A673 (cell line): ENCODE results near the gene SPRED2. TPM values are rescaled to one million over a fixed set of nuclear protein-coding genes. Genes with fewer than 3 reads are reported as not detected.

Experiments
- BruUV-seq: library from RNA; stranded (reverse); fragments of 400-500 nt; replicated peaks from 2 replicates; lab custom pipeline; 2021; lab: Mats Ljungman, UMichigan
- CTCF ChIA-PET: fragments of 300-600 bp; sonication (Branson Sonifier 250); formaldehyde crosslinking; loops from one replicate; lab custom pipeline; 2022; ENCODE audit warnings: antibody characterized with exemption; lab: Charles Lee
- POLR2A ChIA-PET: fragments of 300-600 bp; sonication (Branson Sonifier 250); formaldehyde crosslinking; loops from one replicate; lab custom pipeline; 2022; ENCODE audit warnings: antibody characterized with exemption; ENCODE audit not compliant: low non-redundant PET; lab: Charles Lee
- DNase-seq: peaks from one replicate; pipeline ENCODE4 v3.0.0-alpha.2; 2015; ENCODE audit warnings: low spot score
- H3K27ac ChIP-seq: fragments of 200-600 bp; sonication (generic); 2 replicates; pipeline ENCODE4 v1.5.1; 2016; ENCODE audit warnings: mixed run types, low read depth, mild to moderate bottlenecking, mixed read lengths, antibody characterized with exemption, low read length; ENCODE audit not compliant: poor library complexity, severe bottlenecking
- H3K27me3 ChIP-seq: fragments of 200-600 bp; sonication (generic); replicated peaks from 2 replicates; pipeline ENCODE4 v1.6.1; 2017; ENCODE audit warnings: mixed run types, low read depth, mild to moderate bottlenecking, mixed read lengths, antibody characterized with exemption, low read length; ENCODE audit not compliant: insufficient read depth, poor library complexity
- H3K36me3 ChIP-seq: fragments of 200-600 bp; sonication (generic); 2 replicates; pipeline ENCODE4 v1.6.1; 2016; ENCODE audit warnings: mixed run types, mild to moderate bottlenecking, mixed read lengths, antibody characterized with exemption, low read length; ENCODE audit not compliant: insufficient read depth, poor library complexity, severe bottlenecking
- H3K4me1 ChIP-seq: fragments of 200-600 bp; sonication (generic); 2 replicates; pipeline ENCODE4 v1.6.1; 2017; ENCODE audit warnings: mixed run types, mild to moderate bottlenecking, mixed read lengths, antibody characterized with exemption, low read length; ENCODE audit not compliant: insufficient read depth, poor library complexity, severe bottlenecking
- H3K4me3 ChIP-seq: fragments of 200-600 bp; sonication (generic); 2 replicates; pipeline ENCODE4 v1.5.1; 2016; ENCODE audit warnings: low read depth, mixed run types, mild to moderate bottlenecking, mixed read lengths, low read length; ENCODE audit not compliant: poor library complexity, severe bottlenecking
- H3K9me3 ChIP-seq: fragments of 200-600 bp; sonication (generic); 2 replicates; pipeline ENCODE4 v1.6.1; 2016; ENCODE audit warnings: mixed run types, low read depth, mild to moderate bottlenecking, mixed read lengths, antibody characterized with exemption, low read length; ENCODE audit not compliant: poor library complexity, severe bottlenecking
- CTCF ChIP-seq: fragments of 300-800, 200-600 bp; sonication (generic); conservative IDR thresholded peaks from 2 replicates; pipeline ENCODE4 v1.5.1; 2017; ENCODE audit warnings: low read depth, mild to moderate bottlenecking, antibody characterized with exemption, low read length, moderate library complexity, mixed read lengths
- EZH2 ChIP-seq: fragments of 200-600 bp; sonication (generic); IDR thresholded peaks from 2 replicates; pipeline ENCODE4 v1.6.1; 2017; ENCODE audit warnings: borderline replicate concordance, low read depth, mild to moderate bottlenecking, mixed read lengths, antibody characterized with exemption, low read length; ENCODE audit not compliant: poor library complexity, severe bottlenecking
- intact Hi-C: fragments of 100-400 bp; cut with micrococcal nuclease; formaldehyde crosslinking; loops from one replicate; pipeline ENCODE4 v1.10.0; 2022; ENCODE audit not compliant: unreplicated experiment
- total RNA-seq: library from RNA; stranded (reverse); gene quantifications from 2 replicates; pipeline ENCODE4 v1.2.3, GENCODE V29; 2021

SPRED2 gene
- total RNA-seq, 1 experiment from 2014 or later = 79.4 TPM

DNA sequence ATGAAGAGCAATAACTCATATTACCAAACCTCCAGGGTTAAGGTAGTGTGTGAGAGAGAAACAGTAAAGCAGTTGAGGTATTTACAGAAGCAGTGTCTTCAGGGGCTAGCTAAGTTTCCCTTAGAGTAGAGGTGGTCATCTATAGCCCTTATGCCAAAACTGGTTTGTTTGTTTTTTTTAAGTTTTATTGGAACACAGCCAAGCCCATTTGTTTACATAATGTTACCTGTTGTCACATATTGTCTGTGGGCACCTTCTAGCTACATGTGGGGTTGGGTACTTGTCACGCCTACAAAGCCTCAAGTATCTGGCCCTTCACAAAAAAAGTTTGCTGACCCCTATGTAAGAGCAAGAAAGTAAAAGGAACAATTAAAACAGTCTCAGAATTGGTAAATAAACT is 165.4 kb downstream of the SPRED2 start:
- no TSS peak for BruUV-seq
- intact Hi-C loops = loop anchor here (10.0 kb wide), 1 partner anchor 198 kb away; no protein-coding TSS in a partner anchor
- H3K4me1 ChIP-seq = peaks cover 27% of the 10 kb centered on the region
- TF ChIP-seq EZH2 (no peak), CTCF (no peak)
- no peak for DNase-seq
- no peaks in the 10 kb centered on the region for H3K9me3 ChIP-seq
- H3K36me3 ChIP-seq = peaks cover 32% of the 10 kb centered on the region
- H3K27me3 ChIP-seq = no peaks in the 10 kb centered on the region
- H3K27ac ChIP-seq = no peak overlapping the region
- no peak overlapping the region for H3K4me3 ChIP-seq
- ChIA-PET CTCF (no interaction called here), POLR2A (interaction anchor here (0.9 kb wide), 1 partner anchor 10 kb away, joined by 13 read pairs; no protein-coding TSS in a partner anchor)

DNA sequence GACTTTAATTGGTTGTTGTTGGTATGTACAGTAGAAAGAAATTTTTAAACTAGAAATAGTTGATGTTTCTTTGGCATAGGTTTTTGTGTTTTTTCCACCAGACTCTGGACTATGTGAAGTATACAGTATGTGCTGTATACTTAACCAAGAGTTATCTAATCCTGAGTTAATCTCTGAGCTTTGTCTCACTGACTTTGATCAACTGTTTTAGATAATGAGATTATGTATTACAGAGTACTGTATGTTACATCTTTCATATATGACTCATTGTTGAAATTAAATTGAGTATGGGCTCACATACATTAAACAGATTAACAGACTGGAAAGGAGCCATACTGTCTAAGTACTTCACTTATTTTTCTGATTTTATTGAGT is 166.7 kb downstream of the SPRED2 start:
- TF ChIP-seq CTCF (no peak), EZH2 (no peak)
- ChIA-PET POLR2A (no interaction called here), CTCF (interaction anchor here (0.7 to 1.6 kb wide), 6 partner anchors 10 to 305 kb away, joined by 3 to 10 read pairs (median 6); no protein-coding TSS in a partner anchor)
- Histone ChIP-seq H3K9me3 (no peaks in the 10 kb centered on the region), H3K27me3 (no peaks in the 10 kb centered on the region), H3K4me1 (peaks cover 27% of the 10 kb centered on the region), H3K27ac (peak overlapping the region; percentile 19), H3K36me3 (peaks cover 25% of the 10 kb centered on the region), H3K4me3 (no peak overlapping the region)
- BruUV-seq = no TSS peak
- intact Hi-C loops = loop anchor here (1.0 to 10.0 kb wide), 4 partner anchors 165 to 308 kb away; no protein-coding TSS in a partner anchor
- DNase-seq = no peak

DNA sequence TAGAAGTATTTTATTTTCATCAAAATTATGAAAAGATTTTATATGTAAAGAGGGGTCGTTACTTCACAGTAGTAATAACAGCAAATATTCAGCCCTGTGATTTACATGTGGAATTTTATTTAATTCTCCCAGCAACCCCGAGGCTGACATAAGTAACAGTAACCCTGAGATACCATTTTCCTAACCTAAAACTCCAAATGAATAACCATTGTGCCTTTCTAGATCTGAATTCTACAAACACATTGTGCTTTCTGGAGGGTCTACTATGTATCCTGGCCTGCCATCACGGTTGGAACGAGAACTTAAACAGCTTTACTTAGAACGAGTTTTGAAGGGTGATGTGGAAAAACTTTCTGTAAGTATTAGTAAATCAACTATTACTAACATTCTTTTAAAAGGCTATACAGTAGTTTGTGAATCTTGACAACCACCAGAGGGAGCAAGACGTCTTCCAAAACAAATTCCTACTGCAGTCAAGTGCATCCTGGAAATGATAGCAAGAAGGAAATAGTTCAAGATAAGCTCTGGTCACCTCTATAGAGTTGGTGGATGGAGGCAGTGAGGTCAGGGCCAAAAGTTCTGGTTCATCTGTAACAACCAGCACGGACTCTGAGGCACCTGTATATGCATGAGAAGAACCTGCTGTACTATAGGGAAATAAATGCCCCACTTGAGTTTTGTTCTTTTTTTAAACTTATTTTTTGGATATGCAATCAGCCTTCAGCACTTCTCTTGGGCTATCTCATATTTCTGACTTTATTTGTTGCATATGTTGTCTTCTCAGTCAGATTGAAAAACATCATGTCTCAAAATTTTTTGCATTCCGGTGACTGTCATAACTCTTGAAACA is 167.4 kb downstream of the SPRED2 start:
- Histone ChIP-seq H3K27ac (no peak overlapping the region), H3K4me1 (peaks cover 27% of the 10 kb centered on the region), H3K9me3 (no peaks in the 10 kb centered on the region), H3K36me3 (peaks cover 23% of the 10 kb centered on the region), H3K27me3 (no peaks in the 10 kb centered on the region), H3K4me3 (no peak overlapping the region)
- ChIA-PET POLR2A (no interaction called here), CTCF (interaction anchor here (0.7 to 1.6 kb wide), 7 partner anchors 10 to 481 kb away, joined by 3 to 10 read pairs (median 5); no protein-coding TSS in a partner anchor)
- BruUV-seq = no TSS peak
- intact Hi-C loops = loop anchor here (1.0 to 10.0 kb wide), 4 partner anchors 166 to 308 kb away; no protein-coding TSS in a partner anchor
- TF ChIP-seq EZH2 = no peak
- peak; percentile 85 for TF ChIP-seq CTCF
- peak; percentile 84 for DNase-seq
